PC-3 (cell line): ENCODE data around the gene IL36G. TPM values are rescaled to one million over a fixed set of nuclear protein-coding genes. Genes with fewer than 3 reads are reported as not detected.

Experiments
- ATAC-seq: fragments of 200-7000 bp; cut with Tn5 transposase; 2 replicates; pipeline ENCODE4 v1.9.1; 2020; ENCODE audit warnings: mild to moderate bottlenecking, moderate library complexity
- BruUV-seq: library from RNA; stranded (reverse); fragments of 400-500 nt; replicated peaks from 2 replicates; lab custom pipeline; 2021; lab: Mats Ljungman, UMichigan
- CTCF ChIA-PET: fragments of 300-600 bp; sonication (Branson Sonifier 250); formaldehyde crosslinking; loops from one replicate; lab custom pipeline; 2022; ENCODE audit warnings: antibody characterized with exemption; lab: Charles Lee
- POLR2A ChIA-PET: fragments of 300-600 bp; sonication (Branson Sonifier 250); formaldehyde crosslinking; loops from one replicate; lab custom pipeline; 2022; ENCODE audit warnings: antibody characterized with exemption; ENCODE audit not compliant: unreplicated experiment; lab: Charles Lee
- DNase-seq: peaks from one replicate; pipeline ENCODE4 v3.0.0-alpha.2; 2015
- H2AFZ ChIP-seq: fragments of 300-600 bp; sonication (generic); 2 replicates; pipeline ENCODE4 v1.6.0; 2016; ENCODE audit warnings: antibody characterized with exemption, low read length
- H3F3A ChIP-seq: fragments of 300-600 bp; sonication (generic); one replicate; pipeline ENCODE4 v1.6.0; 2017; ENCODE audit warnings: antibody characterized with exemption, low read length, control low read depth, mild to moderate bottlenecking; ENCODE audit not compliant: unreplicated experiment
- H3K27ac ChIP-seq: fragments of 300-600 bp; sonication (generic); 2 replicates; pipeline ENCODE4 v1.5.1; 2016; ENCODE audit warnings: mild to moderate bottlenecking, low read length
- H3K27me3 ChIP-seq: fragments of 300-600 bp; sonication (generic); 2 replicates; pipeline ENCODE4 v1.6.1; 2016; ENCODE audit warnings: low read length, mixed read lengths
- H3K36me3 ChIP-seq: fragments of 300-600 bp; sonication (generic); 2 replicates; pipeline ENCODE4 v1.6.1; 2016; ENCODE audit warnings: low read depth, mixed run types, low read length, mixed read lengths
- H3K4me1 ChIP-seq: fragments of 300-600 bp; sonication (generic); 2 replicates; pipeline ENCODE4 v1.5.1; 2016; ENCODE audit warnings: low read length; ENCODE audit not compliant: insufficient read depth
- H3K4me2 ChIP-seq: fragments of 300-600 bp; sonication (generic); 2 replicates; pipeline ENCODE4 v1.6.0; 2016; ENCODE audit warnings: low read length
- H3K4me3 ChIP-seq: fragments of 300-600 bp; sonication (generic); 2 replicates; pipeline ENCODE4 v1.5.1; 2016; ENCODE audit warnings: mild to moderate bottlenecking, low read length, mixed read lengths
- H3K79me2 ChIP-seq: fragments of 300-600 bp; sonication (generic); 2 replicates; pipeline ENCODE4 v1.6.1; 2017; ENCODE audit warnings: low read length, mixed read lengths
- H3K9ac ChIP-seq: fragments of 300-600 bp; sonication (generic); 2 replicates; pipeline ENCODE4 v1.6.0; 2016; ENCODE audit warnings: mild to moderate bottlenecking, low read length
- H3K9me2 ChIP-seq: fragments of 300-600 bp; sonication (generic); replicated peaks from 2 replicates; pipeline ENCODE4 v1.6.1; 2016; ENCODE audit warnings: mixed run types, low read length, mixed read lengths
- H3K9me3 ChIP-seq: fragments of 300-600 bp; sonication (generic); 2 replicates; pipeline ENCODE4 v1.6.1; 2016; ENCODE audit warnings: low read length, mixed read lengths
- H4K20me1 ChIP-seq: fragments of 300-600 bp; sonication (generic); 2 replicates; pipeline ENCODE4 v1.6.1; 2016; ENCODE audit warnings: low read length, mixed read lengths
- CTCF ChIP-seq: fragments of 300-600 bp; sonication (generic); conservative IDR thresholded peaks from 2 replicates; pipeline ENCODE4 v1.5.1; 2017; ENCODE audit warnings: antibody characterized with exemption, low read depth, mild to moderate bottlenecking, low read length
- EZH2 ChIP-seq: fragments of 300-600 bp; sonication (generic); IDR thresholded peaks from one replicate; pipeline ENCODE4 v1.6.1; 2017; ENCODE audit warnings: antibody characterized with exemption, mild to moderate bottlenecking, low read length; ENCODE audit not compliant: unreplicated experiment
- EZH2phosphoT487 ChIP-seq: fragments of 300-600 bp; sonication (generic); IDR thresholded peaks from 2 replicates; pipeline ENCODE4 v1.6.1; 2018; ENCODE audit warnings: mild to moderate bottlenecking, antibody characterized with exemption, low read length, borderline replicate concordance
- intact Hi-C: fragments of 100-400 bp; cut with micrococcal nuclease; formaldehyde crosslinking; loops from 2 replicates; pipeline ENCODE4 v1.9.0; 2023
- total RNA-seq: library from RNA; depleted of rRNA; stranded (reverse); fragments of >200 nt; gene quantifications from 2 replicates; pipeline ENCODE4 v1.2.3, GENCODE V29; 2014

The IL36G gene
- total RNA-seq, 1 experiment from 2014 or later, result 0.62 TPM

GRCh38 chr2:112962308-112963175 is 15.3 kb upstream of the IL36G start:
- no peak overlapping the region for H3K4me2 ChIP-seq
- no peak overlapping the region for H3K27ac ChIP-seq
- no peak for DNase-seq
- no peaks in the 10 kb centered on the region for H3K27me3 ChIP-seq
- H3K9ac ChIP-seq, result no peak overlapping the region
- H3K9me2 ChIP-seq, result no peaks in the 10 kb centered on the region
- no peak overlapping the region for H2AFZ ChIP-seq
- no peaks in the 10 kb centered on the region for H3F3A ChIP-seq
- peaks cover 12% of the 10 kb centered on the region for H3K4me1 ChIP-seq
- no peak for ATAC-seq
- no peaks in the 10 kb centered on the region for H3K9me3 ChIP-seq
- ChIA-PET POLR2A (no interaction called here), CTCF (interaction anchor here (0.8 kb wide), 1 partner anchor 117 kb away, joined by 3 read pairs; no protein-coding TSS in a partner anchor)
- BruUV-seq, result no TSS peak
- no peaks in the 10 kb centered on the region for H3K79me2 ChIP-seq
- H3K4me3 ChIP-seq, result no peak overlapping the region
- no peaks in the 10 kb centered on the region for H3K36me3 ChIP-seq
- no peaks in the 10 kb centered on the region for H4K20me1 ChIP-seq
- no peak for TF ChIP-seq EZH2phosphoT487
- TF ChIP-seq EZH2, result no peak
- no peak for TF ChIP-seq CTCF
- intact Hi-C loops, result no loop called here

- Histone ChIP-seq H3K9me2 (no peaks in the 10 kb centered on the region), H3K9me3 (no peaks in the 10 kb centered on the region), H3K4me3 (no peak overlapping the region), H3K4me1 (peaks cover 3% of the 10 kb centered on the region), H2AFZ (no peak overlapping the region), H3K4me2 (no peak overlapping the region), H4K20me1 (no peaks in the 10 kb centered on the region), H3K9ac (no peak overlapping the region), H3K36me3 (no peaks in the 10 kb centered on the region), H3K27ac (no peak overlapping the region), H3K79me2 (no peaks in the 10 kb centered on the region), H3F3A (no peaks in the 10 kb centered on the region), H3K27me3 (no peaks in the 10 kb centered on the region)
- ChIA-PET CTCF (no interaction called here), POLR2A (no interaction called here)
- intact Hi-C loops, result no loop called here
- BruUV-seq, result no TSS peak
- DNase-seq, result no peak
- TF ChIP-seq EZH2, result no peak
- TF ChIP-seq CTCF, result no peak
- TF ChIP-seq EZH2phosphoT487, result no peak
- no peak for ATAC-seq
Observed at GRCh38 chr2:112967023-112967422, 10.8 kb upstream of the IL36G start.

- no peaks in the 10 kb centered on the region for H3K79me2 ChIP-seq
- TF ChIP-seq EZH2phosphoT487 (no peak), EZH2 (no peak), CTCF (no peak)
- no peaks in the 10 kb centered on the region for H3F3A ChIP-seq
- no peak overlapping the region for H2AFZ ChIP-seq
- H3K36me3 ChIP-seq, result no peaks in the 10 kb centered on the region
- ChIA-PET POLR2A (no interaction called here), CTCF (no interaction called here)
- H3K4me3 ChIP-seq, result no peak overlapping the region
- no peak overlapping the region for H3K9ac ChIP-seq
- H3K27ac ChIP-seq, result peak overlapping the region; percentile 67
- intact Hi-C loops, result loop anchor here (5.0 kb wide), 1 partner anchor 105 kb away; no protein-coding TSS in a partner anchor
- no peaks in the 10 kb centered on the region for H3K27me3 ChIP-seq
- BruUV-seq, result no TSS peak
- no peaks in the 10 kb centered on the region for H3K9me2 ChIP-seq
- DNase-seq (peak; percentile 64), ATAC-seq (peak; percentile 29; the same call in 1 of the 2 replicates)
- H3K4me2 ChIP-seq, result 0 out of 2 replicates have a peak overlapping the region, but pooled peaks have one; percentile 6
- no peaks in the 10 kb centered on the region for H4K20me1 ChIP-seq
- peaks cover 19% of the 10 kb centered on the region for H3K4me1 ChIP-seq
- H3K9me3 ChIP-seq, result no peaks in the 10 kb centered on the region
Observed at GRCh38 chr2:112972423-112973086, 5.3 kb upstream of the IL36G start.
